ENCODE measurements around the gene RAB3C.

GRCh38 chr5:58687079-58687478, 104.2 kb downstream of the RAB3C start:
- no peak for TF ChIP-seq CTCF (conservative IDR thresholded peaks at IDR 0.05 in 1 of 2, IDR thresholded peaks at IDR 0.05 in 1 of 2; ENCODE audit: low read depth in 1 of 2, low read length in 2 of 2)
- no peak for TF ChIP-seq EZH2 (IDR thresholded peaks at IDR 0.05; ENCODE audit: low read length, missing control alignments)
